K562 (cell line): Measurements from ENCODE around the gene DCPS. TPM values are rescaled to one million over a fixed set of nuclear protein-coding genes. Genes with fewer than 3 reads are reported as not detected.

Experiments
- AFF1 ChIP-seq, 2 experiments: fragments of 450-650 bp; IDR thresholded peaks; 2 replicates each; pipeline ENCODE4 v1.6.1; 2018; ENCODE audit warnings: mild to moderate bottlenecking in 2 of 2, low read depth in 1 of 2; ENCODE audit not compliant: partially characterized antibody in 2 of 2
- CUX1 ChIP-seq: fragments of 200-800 bp; sonication (Bioruptor generic); IDR thresholded peaks from 2 replicates; pipeline ENCODE4 v1.6.1; 2016; ENCODE audit warnings: missing genetic modification characterization, missing compliant biosample characterization
- HDAC8 ChIP-seq: fragments of 450-650 bp; IDR thresholded peaks from 2 replicates; pipeline ENCODE4 v1.6.1; 2016; ENCODE audit warnings: mild to moderate bottlenecking, missing genetic modification characterization, moderate library complexity, missing compliant biosample characterization
- KDM2B ChIP-seq: fragments of 250-450 bp; sonication (Bioruptor Pico); IDR thresholded peaks from 2 replicates; pipeline ENCODE4 v1.8.0; 2021; ENCODE audit warnings: mild to moderate bottlenecking, moderate library complexity
- MAFG ChIP-seq: fragments of 450-650 bp; conservative IDR thresholded peaks from 2 replicates; pipeline ENCODE4 v1.6.1; 2016; ENCODE audit warnings: missing genetic modification characterization, missing compliant biosample characterization
- XRCC3 ChIP-seq: fragments of 450-650 bp; IDR thresholded peaks from 2 replicates; pipeline ENCODE4 v1.6.1; 2017; ENCODE audit warnings: mild to moderate bottlenecking, moderate library complexity
- ZBTB5 ChIP-seq: fragments of 450-650 bp; IDR thresholded peaks from 2 replicates; pipeline ENCODE4 v1.6.1; 2017; ENCODE audit warnings: antibody characterized with exemption
- ZNF511 ChIP-seq: sonication (generic); formaldehyde crosslinking; IDR thresholded peaks from 2 replicates; pipeline ENCODE4 v1.8.0; 2022; ENCODE audit warnings: mild to moderate bottlenecking, missing genetic modification reagents
- ZNF512 ChIP-seq: IDR thresholded peaks from 2 replicates; pipeline ENCODE4 v1.6.1; 2016; ENCODE audit warnings: missing genetic modification characterization, missing compliant biosample characterization
- polyA plus RNA-seq, 8 experiments: library from polyadenylated mRNA; depleted of rRNA in 4 of 8; stranded (reverse) in 5 of 8; unstranded in 3 of 8; fragments of >200 nt; fragmentation: Nextera tagmentation in 2 of 8; fragmentation: Illumina TruSeq in 1 of 8; extraction: Ambion mirVana in 2 of 8; extraction: Trizol in 1 of 8; gene quantifications; 2 replicates each; pipeline versions ENCODE4 v1.2.1 to v1.2.3, GENCODE V29; 2011 to 2014; ENCODE audit warnings: inconsistent platforms in 1 of 8, missing spikeins in 1 of 8
- total RNA-seq, 7 experiments: library from RNA; depleted of rRNA in 6 of 7; stranded (reverse); fragments of >200 nt in 6 of 7; fragmentation: Illumina TruSeq in 2 of 7; extraction: Trizol in 2 of 7; gene quantifications; 2 replicates each; pipeline versions ENCODE4 v1.2.1 to v1.2.3, GENCODE V29; 2011 to 2021; ENCODE audit warnings: low replicate concordance in 1 of 7

Gene DCPS
- total and polyA plus RNA-seq, 9 of the 15 experiments (the other 6 are each of a cell fraction or from before 2014, with no cell fraction given) = 8.7 to 38.1 (median 17.9) TPM

- TF ChIP-seq AFF1 (IDR thresholded peaks at IDR 0.05; ENCODE audit: low read depth in 1 of 2, partially characterized antibody in 2 of 2) (peak; percentile 31 to 53), KDM2B (CRISPR knock-in tag) (no peak), XRCC3 (no peak), HDAC8 (tag) (0 out of 2 replicates have a peak, but pooled peaks have one; percentile 72), CUX1 (CRISPR knock-in tag) (0 out of 2 replicates have a peak, but pooled peaks have one; percentile 39), ZBTB5 (peak; percentile 79), ZNF512 (tag) (peak; percentile 100), MAFG (tag) (peak; percentile 97), ZNF511 (no peak)
Observed at GRCh38 chr11:126352934-126353801, 49.3 kb downstream of the DCPS start (continued).
